H7 (cell line): Measurements from ENCODE around the gene PALM. TPM values are rescaled to one million over a fixed set of nuclear protein-coding genes. Genes with fewer than 3 reads are reported as not detected.
"Not testable (repeated sequence)": the region's sequence is repeated elsewhere in the genome, so short reads cannot be mapped to it uniquely, and the experiment has no call there.

ENCODE experiments used
- DNase-seq: peaks from one replicate; pipeline ENCODE4 v3.0.0; 2012
- H3K27me3 ChIP-seq: 2 replicates; pipeline ENCODE4 v1.6.0; 2011; ENCODE audit warnings: mild to moderate bottlenecking, low read length; ENCODE audit not compliant: control insufficient read depth, insufficient read depth
- H3K36me3 ChIP-seq: replicated peaks from 2 replicates; pipeline ENCODE4 v1.5.1; 2011; ENCODE audit warnings: low read length; ENCODE audit not compliant: control insufficient read depth, insufficient read depth
- H3K4me3 ChIP-seq: 2 replicates; pipeline ENCODE4 v1.5.1; 2011; ENCODE audit warnings: low read depth, mild to moderate bottlenecking, control low read depth, low read length, moderate library complexity; ENCODE audit not compliant: insufficient read depth
- total RNA-seq: library from RNA; depleted of rRNA; stranded (reverse); fragments of >200 nt; shearing (Covaris generic); gene quantifications from 2 replicates; pipeline ENCODE4 v1.2.3, GENCODE V29; 2014

Gene PALM
- total RNA-seq, 1 experiment from 2014 or later: 28.7 TPM

DNA sequence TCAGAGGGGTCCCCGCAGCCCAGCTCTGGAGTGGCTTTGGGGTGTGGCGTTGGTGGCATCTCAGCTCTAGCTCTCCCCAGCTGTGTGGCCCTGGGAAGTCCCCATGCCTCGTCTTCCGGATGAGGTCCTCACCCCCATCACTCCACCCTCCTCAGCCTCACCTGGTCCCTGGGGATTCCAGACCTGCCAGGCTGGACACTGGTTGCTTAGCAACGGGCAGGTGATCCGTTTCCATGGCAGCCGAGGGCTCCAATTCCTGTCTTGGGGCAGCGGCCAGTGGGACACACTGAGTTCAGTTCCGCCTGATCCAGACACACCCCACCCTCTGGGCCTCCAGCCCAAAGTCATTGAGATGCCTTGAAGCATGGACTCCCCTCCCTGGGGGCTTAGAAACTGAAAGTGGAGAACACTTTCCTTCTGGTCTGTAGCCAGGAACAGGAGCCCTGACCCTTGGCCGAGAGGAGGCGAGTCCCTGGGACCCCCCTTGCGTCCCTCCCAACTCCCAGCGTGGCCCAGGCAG lies 34.5 kb downstream of the PALM start:
- peak; percentile 88 for DNase-seq
- Histone ChIP-seq H3K36me3 (no peaks in the 10 kb centered on the region), H3K4me3 (no peak overlapping the region), H3K27me3 (no peaks in the 10 kb centered on the region)

DNA sequence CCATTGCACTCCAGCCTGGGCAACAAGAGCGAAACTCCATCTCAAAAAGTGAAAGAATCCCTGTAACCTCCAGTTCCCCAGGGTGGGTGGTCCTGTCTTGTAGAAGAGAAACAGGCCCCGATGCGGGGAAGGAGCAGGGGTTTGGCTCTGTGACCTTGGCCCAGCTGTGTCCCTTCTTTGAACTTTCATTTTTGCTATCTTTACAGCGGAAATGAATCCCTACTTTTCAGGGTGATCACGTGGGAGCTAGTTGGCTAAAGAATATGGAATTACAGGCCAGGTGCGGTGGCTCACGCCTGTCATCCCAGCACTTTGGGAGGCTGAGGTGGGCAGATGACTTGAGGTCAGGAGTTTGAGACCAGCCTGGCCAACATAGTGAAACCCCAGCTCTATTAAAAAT lies 36.4 kb downstream of the PALM start:
- H3K36me3 ChIP-seq, DNase-seq, H3K4me3 ChIP-seq, H3K27me3 ChIP-seq: not testable (repeated sequence)

DNA sequence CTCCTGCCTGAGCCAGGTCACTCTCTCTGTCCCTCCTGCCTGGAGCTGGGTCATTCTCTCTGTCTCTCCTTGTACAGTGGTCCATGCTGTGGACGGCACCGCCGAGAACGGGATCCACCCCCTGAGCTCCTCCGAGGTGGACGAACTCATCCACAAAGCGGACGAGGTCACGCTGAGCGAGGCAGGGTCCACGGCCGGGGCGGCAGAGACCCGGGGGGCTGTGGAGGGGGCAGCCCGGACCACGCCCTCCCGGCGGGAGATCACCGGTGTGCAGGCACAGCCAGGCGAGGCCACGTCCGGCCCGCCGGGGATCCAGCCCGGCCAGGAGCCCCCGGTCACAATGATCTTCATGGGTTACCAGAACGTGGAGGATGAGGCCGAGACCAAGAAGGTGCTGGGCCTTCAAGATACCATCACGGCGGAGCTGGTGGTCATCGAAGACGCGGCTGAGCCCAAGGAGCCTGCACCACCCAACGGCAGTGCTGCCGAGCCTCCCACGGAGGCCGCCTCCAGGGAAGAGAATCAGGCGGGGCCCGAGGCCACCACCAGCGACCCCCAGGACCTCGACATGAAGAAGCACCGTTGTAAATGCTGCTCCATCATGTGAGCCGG lies 37.6 kb downstream of the PALM start:
- Histone ChIP-seq H3K36me3 (no peaks in the 10 kb centered on the region), H3K27me3 (no peaks in the 10 kb centered on the region), H3K4me3 (no peak overlapping the region)
- no peak for DNase-seq

DNA sequence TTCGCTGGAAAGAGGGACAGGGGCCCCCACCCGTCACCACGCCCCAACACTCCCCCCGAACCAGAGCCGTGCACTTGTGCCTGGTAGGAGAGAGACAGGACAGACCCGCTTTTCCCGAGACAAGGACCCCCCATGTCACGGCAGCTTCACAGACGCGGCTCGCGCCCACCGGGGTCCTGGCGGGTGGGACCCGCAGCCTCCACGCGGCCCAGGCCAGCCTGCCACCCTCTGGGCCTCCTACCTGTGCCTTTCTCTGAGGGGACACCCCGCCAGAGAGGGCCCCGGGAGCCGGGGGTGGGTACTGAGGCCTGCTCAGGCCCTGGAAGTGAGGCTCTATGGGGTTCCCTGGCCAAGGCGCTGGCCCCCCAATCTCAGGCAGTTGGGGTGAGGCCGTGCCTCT lies 38.2 kb downstream of the PALM start:
- no peaks in the 10 kb centered on the region for H3K27me3 ChIP-seq
- no peaks in the 10 kb centered on the region for H3K36me3 ChIP-seq
- no peak for DNase-seq
- no peak overlapping the region for H3K4me3 ChIP-seq

DNA sequence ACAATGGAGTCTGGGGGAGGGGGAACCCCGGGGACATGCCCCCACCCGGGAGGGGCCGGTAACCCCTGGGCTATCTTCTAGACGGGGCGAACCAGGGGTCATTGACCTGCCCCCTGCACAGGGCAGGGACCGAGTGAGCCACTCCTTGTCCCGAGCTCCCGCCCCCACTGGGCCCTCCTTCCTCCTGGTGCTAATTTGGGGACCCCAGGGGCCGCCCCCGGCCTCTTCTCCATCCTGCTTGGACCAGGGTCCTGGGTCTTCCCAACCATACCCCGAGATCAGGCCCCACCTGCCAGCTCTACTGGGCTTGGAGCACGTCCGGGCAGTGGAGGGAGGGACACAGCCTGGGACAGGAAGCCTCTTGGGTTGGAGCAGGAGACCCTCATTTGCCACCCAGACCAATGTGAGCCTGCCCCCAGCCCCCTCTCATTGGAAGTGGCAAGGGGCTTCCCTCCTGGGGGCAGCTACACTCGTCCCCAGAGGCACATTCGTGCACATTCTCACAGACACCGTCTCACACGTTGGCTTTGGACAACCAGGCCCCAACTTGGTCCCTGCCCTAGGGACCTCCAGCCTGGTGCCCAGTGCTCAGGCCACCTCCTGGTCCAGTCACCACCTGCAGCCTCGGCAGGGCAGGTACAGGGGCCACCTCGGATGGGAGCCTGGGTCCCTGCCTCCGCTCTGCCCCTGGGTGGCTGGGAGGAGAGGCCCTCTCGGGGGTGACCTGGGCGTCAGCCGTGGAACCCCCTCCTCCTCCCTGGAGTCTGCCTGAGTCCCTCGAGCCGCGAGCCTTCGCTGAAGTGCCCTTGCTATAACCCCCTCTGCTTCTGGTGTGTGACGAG lies 38.9 kb downstream of the PALM start:
- Histone ChIP-seq H3K27me3 (no peaks in the 10 kb centered on the region), H3K4me3 (no peak overlapping the region), H3K36me3 (no peaks in the 10 kb centered on the region)
- no peak for DNase-seq

DNA sequence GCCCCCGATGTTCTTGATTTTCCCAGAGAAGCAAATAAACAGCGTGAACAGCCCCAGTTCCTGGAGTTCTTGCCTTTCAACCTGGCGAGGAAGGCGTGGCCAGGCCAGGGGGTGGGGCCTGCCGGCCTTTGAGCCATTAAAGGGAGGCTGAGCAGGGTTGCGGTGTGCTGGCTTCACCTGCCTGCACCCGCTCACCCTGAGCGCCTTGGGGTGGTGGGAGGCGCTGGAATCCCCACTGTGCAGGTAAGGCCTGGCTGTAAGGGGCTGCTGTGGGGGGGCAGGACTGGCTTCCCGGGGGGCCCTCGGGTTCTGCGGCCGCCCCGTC lies 39.5 kb downstream of the PALM start:
- Histone ChIP-seq H3K27me3 (no peaks in the 10 kb centered on the region), H3K4me3 (no peak overlapping the region), H3K36me3 (no peaks in the 10 kb centered on the region)
- DNase-seq: peak; percentile 88

DNA sequence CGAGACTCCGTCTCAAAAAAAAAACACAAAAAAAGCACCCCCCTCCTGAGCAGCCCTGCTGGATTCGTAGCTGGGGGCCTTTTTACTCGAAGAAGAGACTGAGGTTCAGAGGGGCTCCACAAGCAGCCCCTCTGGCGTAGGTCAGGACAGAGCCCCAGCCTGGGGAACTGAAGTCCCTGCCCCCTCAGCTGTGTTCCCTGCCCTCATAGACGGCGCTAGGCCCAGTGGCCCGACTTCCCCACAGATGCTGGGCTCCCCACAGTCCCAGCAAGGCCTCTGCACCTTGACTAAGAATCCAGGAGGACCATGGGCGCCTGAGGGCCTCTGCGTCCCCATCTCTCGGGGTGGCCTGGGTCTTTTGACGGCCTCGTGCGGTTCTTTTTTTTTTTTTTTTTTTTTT lies 41.1 kb downstream of the PALM start:
- no peaks in the 10 kb centered on the region for H3K36me3 ChIP-seq
- no peak for DNase-seq
- no peaks in the 10 kb centered on the region for H3K27me3 ChIP-seq
- no peak overlapping the region for H3K4me3 ChIP-seq

DNA sequence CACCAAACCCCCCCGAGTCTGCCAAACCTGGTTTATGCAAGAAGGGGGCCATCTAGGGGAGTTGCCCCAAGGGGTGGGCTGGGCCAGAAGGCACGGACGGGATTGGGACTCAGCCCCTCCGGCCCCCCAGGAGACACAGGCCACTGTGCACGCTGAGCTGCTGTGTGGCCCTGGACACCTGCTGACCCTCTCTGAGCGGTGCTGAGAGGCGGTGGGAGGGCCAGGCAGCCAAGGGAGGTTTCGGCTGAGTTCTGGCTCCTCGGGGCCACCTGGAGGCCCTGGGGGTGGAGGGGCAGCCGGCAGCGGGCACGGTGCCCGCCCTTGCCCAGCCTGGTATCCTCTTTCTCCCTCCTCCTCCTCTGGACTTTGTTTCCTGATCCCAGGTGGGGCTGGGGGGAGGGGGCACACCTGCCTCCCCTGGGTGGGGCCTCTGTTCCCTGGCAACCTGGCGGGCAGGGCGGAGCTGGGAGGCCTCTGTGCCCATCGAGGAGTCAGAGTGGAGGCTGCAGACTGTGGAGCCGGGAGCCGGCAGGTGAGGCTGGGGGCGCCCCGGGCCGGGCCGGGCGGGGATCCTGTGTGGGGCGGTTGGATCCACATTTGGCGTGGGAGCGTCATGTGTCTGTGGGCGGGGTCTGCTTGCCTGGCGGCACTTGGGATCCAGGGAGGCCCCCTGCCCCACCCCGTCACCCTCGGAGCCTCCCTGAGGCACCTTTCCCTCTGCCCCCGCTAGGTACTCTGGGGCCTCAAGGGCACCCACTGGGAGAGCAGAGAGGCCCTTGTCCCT lies 42.1 kb downstream of the PALM start, which contains the start of gene MISP:
MISP (plus strand) TSS at position 473 of the 784 bp plus-strand sequence. CDS start 5,835 bp downstream, outside the sequence.
- DNase-seq: peak; percentile 74
- Histone ChIP-seq H3K27me3 (no peaks in the 10 kb centered on the region), H3K36me3 (no peaks in the 10 kb centered on the region), H3K4me3 (no peak within 1 kb of the TSS)

DNA sequence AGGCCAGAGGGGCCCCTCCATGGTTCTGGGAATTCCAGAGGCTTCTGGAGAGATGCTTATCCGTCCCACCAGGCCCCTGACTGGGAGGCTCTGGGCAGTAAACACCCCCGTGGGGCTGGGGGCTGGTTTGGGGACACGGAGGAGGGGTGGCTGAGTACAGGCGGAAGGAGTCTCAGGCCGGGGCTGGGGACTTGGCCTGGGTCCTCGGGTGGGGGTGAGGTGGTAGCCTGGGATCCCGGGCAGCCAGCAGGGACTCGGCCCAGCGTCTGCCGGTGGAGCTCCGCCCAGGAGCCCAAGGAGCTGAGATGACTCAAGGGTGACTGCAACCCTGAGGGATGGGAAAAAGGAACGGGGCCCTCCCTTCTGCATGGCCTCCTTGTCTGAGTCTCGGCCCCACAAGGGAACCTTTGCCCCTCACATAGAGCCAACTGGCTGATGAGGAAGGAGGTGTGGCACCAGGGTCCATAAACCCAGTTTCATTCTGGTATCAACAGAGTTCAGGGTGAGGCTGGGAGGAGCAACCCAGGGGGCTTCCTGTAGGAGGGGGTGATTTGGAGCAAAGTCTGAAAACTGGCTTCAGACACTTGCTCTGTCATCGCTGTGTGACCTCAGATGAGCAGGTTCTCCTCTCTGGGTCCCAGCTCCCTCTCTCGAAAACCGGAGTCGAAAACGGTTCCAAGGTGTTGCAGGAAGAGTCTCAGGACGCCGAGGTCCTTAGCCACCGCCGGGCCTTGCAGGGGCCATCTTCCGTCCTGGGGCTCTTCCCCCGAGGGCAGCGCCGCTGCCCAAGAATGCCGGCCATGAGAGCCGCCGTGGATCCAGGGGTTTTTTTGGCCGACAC lies 43.0 kb downstream of the PALM start:
- peak; percentile 81 for DNase-seq
- Histone ChIP-seq H3K36me3 (no peaks in the 10 kb centered on the region), H3K27me3 (no peaks in the 10 kb centered on the region), H3K4me3 (no peak overlapping the region)

DNA sequence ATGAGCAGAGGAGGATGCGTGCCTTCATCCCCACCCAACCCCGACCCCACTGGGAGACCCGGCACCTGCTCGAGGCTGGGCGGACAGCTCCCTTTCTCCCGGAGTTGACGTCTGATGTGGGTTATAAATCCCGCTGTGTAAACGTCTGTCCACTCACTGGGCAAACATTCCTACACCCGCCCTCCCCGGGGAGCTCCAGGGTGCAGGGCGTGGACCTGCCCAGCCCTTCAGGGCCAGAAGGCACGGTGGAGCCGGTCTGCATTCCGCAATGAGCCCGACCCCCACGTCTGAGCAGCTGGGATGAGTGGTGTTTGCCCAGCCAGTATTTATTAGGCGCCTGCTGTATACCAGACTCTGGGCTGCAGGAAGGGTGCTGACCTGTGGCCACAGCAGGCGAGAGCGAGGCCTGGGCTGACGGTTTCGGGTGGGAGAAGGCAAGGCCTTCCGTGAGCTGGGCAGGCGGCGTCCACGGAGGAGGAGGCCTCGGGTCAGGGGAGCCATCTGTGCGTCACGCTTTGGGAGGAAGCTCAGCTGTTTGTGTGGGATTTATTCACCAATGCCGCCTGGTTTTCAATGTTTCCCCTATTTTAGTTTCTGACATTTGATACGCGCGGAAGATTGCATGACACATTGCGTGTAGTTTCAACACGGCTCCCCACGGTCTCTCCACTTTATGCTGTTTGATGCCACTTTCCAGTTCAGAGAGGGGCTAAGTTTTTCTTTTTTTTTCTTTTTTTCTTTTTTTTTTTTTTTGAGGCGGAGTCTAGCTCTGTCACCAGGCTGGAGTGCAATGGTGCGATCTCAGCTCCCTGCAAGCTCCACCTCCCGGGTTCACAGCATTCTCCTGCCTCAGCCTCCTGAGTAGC lies 44.1 kb downstream of the PALM start:
- Histone ChIP-seq H3K27me3 (no peaks in the 10 kb centered on the region), H3K36me3 (no peaks in the 10 kb centered on the region), H3K4me3 (no peak overlapping the region)
- DNase-seq: peak; percentile 66

DNA sequence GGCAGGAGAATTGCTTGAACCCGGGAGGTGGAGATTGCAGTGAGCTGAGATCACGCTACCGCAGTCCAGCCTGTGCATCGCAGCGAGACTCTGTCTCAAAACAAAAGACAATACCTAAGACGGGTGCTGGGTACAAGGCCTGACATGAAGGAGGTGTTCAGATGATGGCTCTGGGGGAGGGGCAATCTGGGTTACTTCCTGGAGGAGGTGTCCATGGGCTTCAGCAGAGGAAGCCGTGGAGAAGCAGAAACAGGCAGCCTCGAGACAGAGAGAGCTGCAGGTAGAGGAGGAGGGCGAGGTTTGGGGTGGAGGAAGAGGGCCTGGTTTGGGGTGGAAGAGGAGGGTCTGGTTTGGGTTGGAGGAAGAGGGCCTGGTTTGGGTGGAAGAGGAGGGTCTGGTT lies 45.8 kb downstream of the PALM start:
- Histone ChIP-seq H3K36me3 (no peaks in the 10 kb centered on the region), H3K4me3 (no peak overlapping the region), H3K27me3 (no peaks in the 10 kb centered on the region)
- DNase-seq: no peak

DNA sequence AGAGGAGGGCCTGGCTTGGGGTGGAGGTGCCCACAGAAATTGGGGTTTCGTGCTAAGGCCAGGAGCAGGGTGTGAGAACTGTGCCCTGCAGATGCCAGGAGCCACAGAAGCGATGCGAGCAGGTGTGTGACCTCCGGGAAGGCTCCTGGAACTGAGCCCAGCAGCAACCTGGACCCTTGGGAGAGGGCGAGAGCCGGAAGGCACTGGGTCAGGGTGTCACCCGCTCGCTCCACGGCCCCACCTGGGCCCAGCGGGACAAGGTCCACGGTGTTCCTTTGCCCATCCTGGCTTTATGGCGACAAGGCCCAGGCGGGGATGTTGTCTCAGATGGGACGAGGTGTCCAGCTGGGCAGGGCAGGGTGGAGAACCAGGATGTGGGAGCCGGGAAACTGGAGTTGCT lies 46.3 kb downstream of the PALM start:
- Histone ChIP-seq H3K36me3 (no peaks in the 10 kb centered on the region), H3K27me3 (no peaks in the 10 kb centered on the region), H3K4me3 (no peak overlapping the region)
- no peak for DNase-seq

DNA sequence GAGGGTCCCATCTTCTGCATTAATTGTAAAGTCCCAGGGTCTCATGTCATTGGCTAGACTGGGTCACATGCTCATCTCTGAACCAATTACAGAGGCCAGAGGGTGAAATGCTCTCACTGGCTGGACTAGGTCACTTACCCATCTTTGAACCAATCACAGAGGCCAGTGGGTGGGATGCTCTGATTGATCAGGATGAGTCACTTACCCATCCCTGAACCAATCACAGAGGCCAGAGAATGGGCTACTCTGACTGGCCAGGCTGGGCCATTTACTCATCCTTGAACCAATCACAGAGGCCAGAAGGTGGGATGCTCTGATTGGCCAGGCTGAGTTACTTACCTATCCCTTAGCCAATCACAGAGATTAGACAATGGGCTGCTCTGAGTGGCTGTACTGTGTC lies 47.5 kb downstream of the PALM start:
- no peak overlapping the region for H3K4me3 ChIP-seq
- no peaks in the 10 kb centered on the region for H3K36me3 ChIP-seq
- H3K27me3 ChIP-seq: no peaks in the 10 kb centered on the region
- peak; percentile 85 for DNase-seq
